Measurements from ENCODE around the gene IL19.

GRCh38 chr1:206836111-206836510, 65.5 kb downstream of the IL19 start:
- TF ChIP-seq CTCF (conservative IDR thresholded peaks at IDR 0.05; ENCODE audit: low read length) (no peak), EZH2phosphoT487 (IDR thresholded peaks at IDR 0.05; ENCODE audit: borderline replicate concordance, low read depth, low read length) (no peak)

Measured in OCI-LY7 (cell line).